H9 (cell line): Measurements from ENCODE around the gene MICAL3. TPM values are rescaled to one million over a fixed set of nuclear protein-coding genes. Genes with fewer than 3 reads are reported as not detected.

Source experiments
- DNase-seq: peaks from one replicate; pipeline ENCODE4 v3.0.0-alpha.2; 2017
- H2AFZ ChIP-seq: one replicate; pipeline ENCODE4 v1.6.1; 2013; ENCODE audit warnings: mild to moderate bottlenecking, low read length, control low read depth, moderate library complexity
- H2AK5ac ChIP-seq: 2 replicates; pipeline ENCODE4 v1.6.1; 2013; ENCODE audit warnings: low read length, control low read depth, mixed read lengths; ENCODE audit not compliant: insufficient read length
- H2BK120ac ChIP-seq: one replicate; pipeline ENCODE4 v1.6.1; 2013; ENCODE audit warnings: low read depth, mild to moderate bottlenecking, low read length, control low read depth, inconsistent platforms; ENCODE audit not compliant: poor library complexity, severe bottlenecking
- H2BK12ac ChIP-seq: 2 replicates; pipeline ENCODE4 v1.6.1; 2013; ENCODE audit warnings: low read length, control low read depth, mixed read lengths, low read depth; ENCODE audit not compliant: insufficient read length
- H2BK15ac ChIP-seq: 2 replicates; pipeline ENCODE4 v1.6.1; 2013; ENCODE audit warnings: low read depth, low read length, control low read depth
- H2BK20ac ChIP-seq: one replicate; pipeline ENCODE4 v1.6.1; 2013; ENCODE audit warnings: low read depth, mild to moderate bottlenecking, low read length, control low read depth, inconsistent platforms; ENCODE audit not compliant: poor library complexity, severe bottlenecking
- H2BK5ac ChIP-seq: 2 replicates; pipeline ENCODE4 v1.6.1; 2013; ENCODE audit warnings: low read length, control low read depth, mixed read lengths; ENCODE audit not compliant: insufficient read length
- H3K14ac ChIP-seq: 2 replicates; pipeline ENCODE4 v1.6.1; 2013; ENCODE audit warnings: low read length, control low read depth; ENCODE audit not compliant: insufficient read depth
- H3K18ac ChIP-seq: 2 replicates; pipeline ENCODE4 v1.6.1; 2013; ENCODE audit warnings: low read depth, mild to moderate bottlenecking, mixed read lengths, low read length, control low read depth; ENCODE audit not compliant: insufficient read length
- H3K23ac ChIP-seq: 2 replicates; pipeline ENCODE4 v1.6.1; 2013; ENCODE audit warnings: low read length, control low read depth, mixed read lengths, low read depth; ENCODE audit not compliant: insufficient read length
- H3K23me2 ChIP-seq: 2 replicates; pipeline ENCODE4 v1.6.1; 2013; ENCODE audit warnings: low read depth, mild to moderate bottlenecking, mixed read lengths, low read length, control low read depth; ENCODE audit not compliant: insufficient read length, poor library complexity, severe bottlenecking
- H3K27ac ChIP-seq: 2 replicates; pipeline ENCODE4 v1.5.1; 2013; ENCODE audit warnings: low read length, control low read depth, mixed read lengths, low read depth; ENCODE audit not compliant: insufficient read length
- H3K27me3 ChIP-seq: 2 replicates; pipeline ENCODE4 v1.6.1; 2013; ENCODE audit warnings: low read length, control low read depth, inconsistent platforms; ENCODE audit not compliant: insufficient read depth
- H3K4ac ChIP-seq: 2 replicates; pipeline ENCODE4 v1.6.1; 2013; ENCODE audit warnings: low read depth, mild to moderate bottlenecking, control low read depth, inconsistent platforms, low read length, moderate library complexity
- H3K4me1 ChIP-seq: 2 replicates; pipeline ENCODE4 v1.6.1; 2013; ENCODE audit warnings: low read length, control low read depth, inconsistent platforms; ENCODE audit not compliant: insufficient read depth
- H3K4me2 ChIP-seq: 2 replicates; pipeline ENCODE4 v1.6.1; 2013; ENCODE audit warnings: low read length, control low read depth, mixed read lengths; ENCODE audit not compliant: insufficient read length, insufficient read depth
- H3K56ac ChIP-seq: 2 replicates; pipeline ENCODE4 v1.6.1; 2013; ENCODE audit warnings: low read depth, mild to moderate bottlenecking, mixed read lengths, low read length, control low read depth; ENCODE audit not compliant: insufficient read length
- H3K79me1 ChIP-seq: 2 replicates; pipeline ENCODE4 v1.6.1; 2013; ENCODE audit warnings: low read depth, mild to moderate bottlenecking, moderate library complexity, low read length, control low read depth, inconsistent platforms; ENCODE audit not compliant: insufficient read depth, poor library complexity, severe bottlenecking
- H3K79me2 ChIP-seq: 2 replicates; pipeline ENCODE4 v1.6.1; 2013; ENCODE audit warnings: low read length, control low read depth, inconsistent platforms; ENCODE audit not compliant: insufficient read depth
- H3K9ac ChIP-seq: 2 replicates; pipeline ENCODE4 v1.6.1; 2013; ENCODE audit warnings: low read length, control low read depth, mixed read lengths; ENCODE audit not compliant: insufficient read length; ENCODE audit errors: extremely low read depth
- H3K9me3 ChIP-seq: one replicate; pipeline ENCODE4 v1.6.1; 2013; ENCODE audit warnings: low read depth, low read length, inconsistent platforms; ENCODE audit not compliant: control insufficient read depth
- H3T11ph ChIP-seq: one replicate; pipeline ENCODE4 v1.6.1; 2013; ENCODE audit warnings: mild to moderate bottlenecking, low read length, control low read depth, inconsistent platforms
- H4K20me1 ChIP-seq: one replicate; pipeline ENCODE4 v1.6.1; 2013; ENCODE audit not compliant: control insufficient read depth, insufficient read length, insufficient read depth
- H4K5ac ChIP-seq: 2 replicates; pipeline ENCODE4 v1.6.1; 2013; ENCODE audit warnings: low read depth, mild to moderate bottlenecking, mixed read lengths, low read length, control low read depth; ENCODE audit not compliant: insufficient read length
- H4K8ac ChIP-seq: replicated peaks from 2 replicates; pipeline ENCODE4 v1.6.1; 2013; ENCODE audit warnings: low read length, control low read depth, mixed read lengths, low read depth; ENCODE audit not compliant: insufficient read length
- H4K91ac ChIP-seq: 2 replicates; pipeline ENCODE4 v1.6.1; 2013; ENCODE audit warnings: low read depth, mild to moderate bottlenecking, moderate library complexity, mixed read lengths, low read length, control low read depth; ENCODE audit not compliant: insufficient read length
- H3K27ac Mint-ChIP-seq, 3 experiments: 2 replicates in 2 of 3; 3 replicates in 1 of 3; pipeline ENCODE4 v1.8.0; 2020 to 2021; ENCODE audit warnings: mixed read lengths in 3 of 3, mild to moderate bottlenecking in 1 of 3, moderate library complexity in 1 of 3
- H3K27me3 Mint-ChIP-seq: 2 replicates; pipeline ENCODE4 v1.8.0; 2021; ENCODE audit warnings: low read depth, mild to moderate bottlenecking, moderate library complexity, mixed read lengths
- H3K36me3 Mint-ChIP-seq, 3 experiments: 2 replicates in 2 of 3; 3 replicates in 1 of 3; pipeline ENCODE4 v1.8.0; 2020 to 2021; ENCODE audit warnings: low read depth in 3 of 3, mixed read lengths in 3 of 3; ENCODE audit not compliant: insufficient read depth in 1 of 3
- H3K4me1 Mint-ChIP-seq, 2 experiments: 2 replicates each; pipeline ENCODE4 v1.8.0; 2020; ENCODE audit warnings: mixed read lengths in 2 of 2
- H3K4me3 Mint-ChIP-seq, 2 experiments: 2 replicates in 1 of 2; 3 replicates in 1 of 2; pipeline ENCODE4 v1.8.0; 2020 to 2021; ENCODE audit warnings: mild to moderate bottlenecking in 2 of 2, mixed read lengths in 2 of 2, moderate library complexity in 1 of 2
- H3K9me3 Mint-ChIP-seq, 2 experiments: 2 replicates in 1 of 2; 3 replicates in 1 of 2; pipeline ENCODE4 v1.8.0; 2020; ENCODE audit warnings: mild to moderate bottlenecking in 2 of 2, mixed read lengths in 2 of 2, moderate library complexity in 1 of 2
- total RNA-seq: library from RNA; stranded (reverse); gene quantifications from 2 replicates; pipeline ENCODE4 v1.2.1, GENCODE V29; 2021
- TF ChIP-seq, protein P1 (sequence below): fragments of 200-600 bp; sonication (generic); conservative IDR thresholded peaks from 3 replicates; pipeline ENCODE4 v1.8.0; 2021; ENCODE audit warnings: antibody characterized with exemption, mild to moderate bottlenecking

The MICAL3 gene
- total RNA-seq, 1 experiment from 2014 or later, result 50.2 TPM

DNA sequence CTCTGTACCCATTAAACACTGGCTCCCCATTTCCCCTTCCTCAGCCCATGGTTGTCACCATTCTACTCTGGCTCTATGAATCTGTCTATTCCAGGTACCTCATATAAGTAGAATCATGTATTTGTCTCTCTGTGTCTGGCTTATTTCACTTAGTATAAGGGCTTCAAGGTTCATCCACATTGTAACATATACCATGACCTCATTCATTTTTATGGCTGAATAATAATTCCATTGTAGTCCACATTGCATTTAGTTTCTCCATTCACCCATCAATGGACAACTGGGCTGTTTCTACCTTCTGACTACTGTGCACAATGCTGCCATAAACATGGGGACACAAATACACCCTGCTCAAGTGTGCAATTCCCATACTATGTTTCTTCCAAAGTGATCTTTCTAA is 97.3 kb downstream of the MICAL3 start:
- Histone ChIP-seq H3K4ac (no peak overlapping the region), H3K23ac (no peak overlapping the region), H3K9me3 (no peaks in the 10 kb centered on the region), H2AFZ (no peak overlapping the region), H2BK5ac (no peak overlapping the region), H3K4me1 (peaks cover 8% of the 10 kb centered on the region; the same call in 1 of the 2 replicates), H2BK15ac (no peak overlapping the region), H3K56ac (no peak overlapping the region), H3K23me2 (peaks cover 3% of the 10 kb centered on the region), H3K4me2 (no peak overlapping the region), H3K27me3 (no peaks in the 10 kb centered on the region), H4K91ac (no peak overlapping the region), H3K18ac (no peak overlapping the region), H4K20me1 (no peaks in the 10 kb centered on the region), H3K14ac (no peak overlapping the region), H2BK20ac (no peak overlapping the region), H2AK5ac (no peak overlapping the region), H4K8ac (no peak overlapping the region), H4K5ac (no peak overlapping the region), H3K79me2 (peaks cover 4% of the 10 kb centered on the region; the same call in 1 of the 2 replicates), H3K9ac (no peak overlapping the region), H3K27ac (no peak overlapping the region), H2BK12ac (no peak overlapping the region), H2BK120ac (no peak overlapping the region), H3K79me1 (peaks cover 3% of the 10 kb centered on the region), H3T11ph (no peak overlapping the region)
- no peak for DNase-seq
- Mint-ChIP-seq H3K9me3 (no peaks in the 10 kb centered on the region), H3K4me3 (no peak overlapping the region), H3K36me3 (no peaks in the 10 kb centered on the region), H3K27ac (no peak overlapping the region; a peak in 1 of 7 replicates), H3K4me1 (peaks cover 30 to 47% of the 10 kb centered on the region in 2 experiments), H3K27me3 (no peaks in the 10 kb centered on the region; the same call in 1 of the 2 replicates)
- TF ChIP-seq, protein P1, sequence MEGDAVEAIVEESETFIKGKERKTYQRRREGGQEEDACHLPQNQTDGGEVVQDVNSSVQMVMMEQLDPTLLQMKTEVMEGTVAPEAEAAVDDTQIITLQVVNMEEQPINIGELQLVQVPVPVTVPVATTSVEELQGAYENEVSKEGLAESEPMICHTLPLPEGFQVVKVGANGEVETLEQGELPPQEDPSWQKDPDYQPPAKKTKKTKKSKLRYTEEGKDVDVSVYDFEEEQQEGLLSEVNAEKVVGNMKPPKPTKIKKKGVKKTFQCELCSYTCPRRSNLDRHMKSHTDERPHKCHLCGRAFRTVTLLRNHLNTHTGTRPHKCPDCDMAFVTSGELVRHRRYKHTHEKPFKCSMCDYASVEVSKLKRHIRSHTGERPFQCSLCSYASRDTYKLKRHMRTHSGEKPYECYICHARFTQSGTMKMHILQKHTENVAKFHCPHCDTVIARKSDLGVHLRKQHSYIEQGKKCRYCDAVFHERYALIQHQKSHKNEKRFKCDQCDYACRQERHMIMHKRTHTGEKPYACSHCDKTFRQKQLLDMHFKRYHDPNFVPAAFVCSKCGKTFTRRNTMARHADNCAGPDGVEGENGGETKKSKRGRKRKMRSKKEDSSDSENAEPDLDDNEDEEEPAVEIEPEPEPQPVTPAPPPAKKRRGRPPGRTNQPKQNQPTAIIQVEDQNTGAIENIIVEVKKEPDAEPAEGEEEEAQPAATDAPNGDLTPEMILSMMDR, result no peak
